IMR-90 (cell line): ENCODE results near the gene SLC35F1. TPM values are rescaled to one million over a fixed set of nuclear protein-coding genes. Genes with fewer than 3 reads are reported as not detected.

Source experiments
- ATAC-seq: fragments of 200-7000 bp; cut with Tn5 transposase; 2 replicates; pipeline ENCODE4 v1.9.1; 2020; ENCODE audit warnings: low read depth, mild to moderate bottlenecking, moderate library complexity
- BruUV-seq: library from RNA; stranded (reverse); fragments of 400-500 nt; replicated peaks from 2 replicates; lab custom pipeline; 2021; lab: Mats Ljungman, UMichigan
- CTCF ChIA-PET: fragments of 300-600 bp; formaldehyde crosslinking; extraction: SDS; loops from one replicate; lab custom pipeline; 2021; ENCODE audit warnings: antibody characterized with exemption; lab: Yijun Ruan, JAX
- POLR2A ChIA-PET: fragments of 300-600 bp; sonication (Branson Sonifier 250); formaldehyde crosslinking; loops from one replicate; lab custom pipeline; 2022; ENCODE audit warnings: antibody characterized with exemption; ENCODE audit not compliant: unreplicated experiment; lab: Charles Lee
- DNase-seq: peaks from one replicate; pipeline ENCODE4 v3.0.0; 2013
- H2AFZ ChIP-seq: replicated peaks from 2 replicates; pipeline ENCODE3; 2013; ENCODE audit warnings: low read length, mild to moderate bottlenecking; ENCODE audit not compliant: poor library complexity
- H2AK5ac ChIP-seq: 2 replicates; pipeline ENCODE4 v1.6.1; 2013; ENCODE audit warnings: low read depth, low read length, inconsistent platforms
- H2AK9ac ChIP-seq: replicated peaks from 2 replicates; pipeline ENCODE3; 2013; ENCODE audit warnings: mild to moderate bottlenecking, low read depth, low read length, moderate library complexity; ENCODE audit not compliant: poor library complexity
- H2BK120ac ChIP-seq: 2 replicates; pipeline ENCODE4 v1.6.1; 2013; ENCODE audit warnings: low read depth, low read length, inconsistent platforms
- H2BK15ac ChIP-seq: 3 replicates; pipeline ENCODE4 v1.6.1; 2013; ENCODE audit warnings: low read depth, low read length, inconsistent platforms
- H2BK20ac ChIP-seq: 2 replicates; pipeline ENCODE4 v1.6.1; 2013; ENCODE audit warnings: low read depth, mild to moderate bottlenecking, inconsistent platforms, low read length, moderate library complexity
- H2BK5ac ChIP-seq: 2 replicates; pipeline ENCODE4 v1.6.1; 2013; ENCODE audit warnings: mild to moderate bottlenecking, low read depth, low read length, inconsistent platforms; ENCODE audit not compliant: poor library complexity, severe bottlenecking
- H3K14ac ChIP-seq: replicated peaks from 2 replicates; pipeline ENCODE4 v1.6.1; 2013; ENCODE audit warnings: low read depth, low read length, inconsistent platforms
- H3K18ac ChIP-seq: 2 replicates; pipeline ENCODE4 v1.6.1; 2013; ENCODE audit warnings: low read depth, low read length, control low read depth
- H3K23ac ChIP-seq: 2 replicates; pipeline ENCODE4 v1.6.1; 2013; ENCODE audit warnings: low read depth, low read length, inconsistent platforms
- H3K27ac ChIP-seq: 2 replicates; pipeline ENCODE4 v1.5.1; 2013; ENCODE audit warnings: mild to moderate bottlenecking, control low read depth, low read length; ENCODE audit not compliant: insufficient read depth
- H3K27me3 ChIP-seq: 2 replicates; pipeline ENCODE4 v1.6.1; 2013; ENCODE audit warnings: low read length; ENCODE audit not compliant: control insufficient read depth, insufficient read depth
- H3K36me3 ChIP-seq: 2 replicates; pipeline ENCODE4 v1.6.1; 2013; ENCODE audit warnings: low read length, mixed read lengths; ENCODE audit not compliant: control insufficient read depth, insufficient read depth
- H3K4ac ChIP-seq: 2 replicates; pipeline ENCODE4 v1.6.1; 2013; ENCODE audit warnings: low read depth, low read length, inconsistent platforms
- H3K4me1 ChIP-seq: 2 replicates; pipeline ENCODE4 v1.6.1; 2013; ENCODE audit warnings: low read length, mixed read lengths; ENCODE audit not compliant: control insufficient read depth, insufficient read depth
- H3K4me2 ChIP-seq: 2 replicates; pipeline ENCODE4 v1.6.1; 2013; ENCODE audit warnings: low read depth, mild to moderate bottlenecking, control low read depth, low read length, moderate library complexity
- H3K4me3 ChIP-seq: 2 replicates; pipeline ENCODE4 v1.5.1; 2013; ENCODE audit warnings: low read depth, mild to moderate bottlenecking, control low read depth, low read length, moderate library complexity; ENCODE audit not compliant: insufficient read depth
- H3K56ac ChIP-seq: 2 replicates; pipeline ENCODE4 v1.6.1; 2013; ENCODE audit warnings: low read length, inconsistent platforms; ENCODE audit not compliant: insufficient read depth; ENCODE audit errors: extremely low read depth
- H3K79me1 ChIP-seq, 2 experiments: 2 replicates each; pipeline ENCODE4 v1.6.1; 2013; ENCODE audit warnings: low read length in 2 of 2, inconsistent platforms in 1 of 2, low read depth in 1 of 2
- H3K9ac ChIP-seq: 2 replicates; pipeline ENCODE4 v1.6.1; 2013; ENCODE audit warnings: low read depth, low read length, control low read depth
- H3K9me1 ChIP-seq: 2 replicates; pipeline ENCODE4 v1.6.1; 2013; ENCODE audit warnings: low read length, inconsistent platforms; ENCODE audit not compliant: insufficient read depth
- H3K9me3 ChIP-seq: 2 replicates; pipeline ENCODE4 v1.6.1; 2013; ENCODE audit warnings: low read length; ENCODE audit not compliant: control insufficient read depth, insufficient read depth
- H4K20me1 ChIP-seq: 2 replicates; pipeline ENCODE4 v1.6.1; 2013; ENCODE audit warnings: low read length, inconsistent platforms; ENCODE audit not compliant: insufficient read depth
- H4K5ac ChIP-seq: 2 replicates; pipeline ENCODE4 v1.6.1; 2013; ENCODE audit warnings: mild to moderate bottlenecking, low read depth, low read length, control low read depth
- H4K8ac ChIP-seq, 2 experiments: 2 replicates each; pipeline ENCODE4 v1.6.1; 2013; ENCODE audit warnings: low read depth in 2 of 2, low read length in 2 of 2, control low read depth in 1 of 2, inconsistent platforms in 1 of 2
- H4K91ac ChIP-seq: 2 replicates; pipeline ENCODE4 v1.6.1; 2013; ENCODE audit warnings: low read depth, low read length, inconsistent platforms; ENCODE audit not compliant: insufficient read depth
- NFE2L2 ChIP-seq: fragments of 150-350 bp; IDR thresholded peaks from 2 replicates; pipeline ENCODE4 v1.6.1; 2016; ENCODE audit warnings: low read depth, mild to moderate bottlenecking, low read length
- POLR2A ChIP-seq: IDR thresholded peaks from 2 replicates; pipeline ENCODE4 v1.6.1; 2012; ENCODE audit warnings: mild to moderate bottlenecking, low read depth, low read length
- USF2 ChIP-seq: fragments of 150-350 bp; IDR thresholded peaks from 2 replicates; pipeline ENCODE4 v1.6.1; 2017; ENCODE audit warnings: mild to moderate bottlenecking, antibody characterized with exemption, low read length, low read depth
- WGBS, 2 experiments: methylation state at CpG; one replicate each; pipeline versions ENCODE4 v1.1.5 to v1.1.7; 2013; ENCODE audit warnings: missing lambda C conversion rate in 2 of 2; ENCODE audit not compliant: insufficient read length in 1 of 2; ENCODE audit errors: extremely low coverage in 2 of 2; 5-methylcytosine and 5-hydroxymethylcytosine counted together
- dilution Hi-C: fragments of 300-500 bp; cut with HindIII; formaldehyde crosslinking; loops from one replicate; pipeline ENCODE4 v1.14.3; 2018; ENCODE audit warnings: low sequenced_read_pairs; ENCODE audit not compliant: unreplicated experiment
- in situ Hi-C: fragments of 300-500 bp; cut with MboI; formaldehyde crosslinking; loops from 3 replicates; pipeline ENCODE4 v1.14.3; 2019; ENCODE audit warnings: low sequenced_read_pairs, inconsistent platforms, mixed read lengths
- intact Hi-C: fragments of 100-400 bp; cut with micrococcal nuclease; formaldehyde crosslinking; loops from 2 replicates; pipeline ENCODE4 v1.10.0; 2022
- polyA plus RNA-seq, 3 experiments: library from polyadenylated mRNA; depleted of rRNA; stranded (reverse); fragments of >200 nt; gene quantifications; 2 replicates each; pipeline ENCODE4 v1.2.3, GENCODE V29; 2012; ENCODE audit warnings: low replicate concordance in 1 of 3
- total RNA-seq: library from RNA; depleted of rRNA; stranded (reverse); fragments of >200 nt; gene quantifications from 2 replicates; pipeline ENCODE4 v1.2.3, GENCODE V29; 2012

The SLC35F1 gene
- total and polyA plus RNA-seq, 2 of the 4 experiments (the other 2 are of a cell fraction): not detected

DNA sequence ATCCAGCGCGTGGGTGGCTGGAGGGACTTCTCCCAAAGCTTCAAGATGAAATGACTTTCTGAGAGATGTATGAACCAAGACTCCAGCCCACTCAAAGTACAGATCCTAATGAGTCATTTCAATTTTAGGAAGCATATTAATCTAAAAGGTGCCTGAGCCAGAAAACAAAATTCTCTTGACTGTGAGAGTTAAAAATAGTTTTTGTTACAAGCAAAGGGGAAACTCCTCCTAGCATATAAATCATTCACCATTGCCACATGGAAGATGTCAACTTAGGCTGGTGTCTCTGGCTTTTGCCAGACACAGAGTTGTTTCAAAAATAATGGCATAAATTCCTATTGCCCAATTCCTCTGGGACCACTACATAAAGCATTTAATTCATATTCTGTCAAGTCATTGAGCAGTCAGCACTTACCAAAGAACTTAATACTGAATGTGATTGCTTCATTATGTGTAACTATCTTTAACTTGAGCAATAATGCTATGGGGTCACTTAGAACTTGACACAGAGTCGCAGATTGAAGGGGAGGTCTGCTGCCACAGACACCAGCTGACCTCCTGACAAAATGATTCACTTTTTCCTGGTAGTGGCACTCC is 280.6 kb downstream of the SLC35F1 start:
- no peak overlapping the region for H4K8ac ChIP-seq
- no peak overlapping the region for H4K91ac ChIP-seq
- H3K4me3 ChIP-seq: no peak overlapping the region
- H4K5ac ChIP-seq: no peak overlapping the region
- no peaks in the 10 kb centered on the region for H3K9me1 ChIP-seq
- no peaks in the 10 kb centered on the region for H3K9me3 ChIP-seq
- H3K4me2 ChIP-seq: no peak overlapping the region
- no peaks in the 10 kb centered on the region for H3K4me1 ChIP-seq
- intact Hi-C loops (no loop called here), dilution Hi-C loops (no loop called here), in situ Hi-C loops (no loop called here)
- no peak overlapping the region for H2AK9ac ChIP-seq
- H3K14ac ChIP-seq: no peak overlapping the region
- H2AK5ac ChIP-seq: no peak overlapping the region
- no peak overlapping the region for H2BK5ac ChIP-seq
- H3K36me3 ChIP-seq: no peaks in the 10 kb centered on the region
- H2BK120ac ChIP-seq: no peak overlapping the region
- no peak overlapping the region for H3K9ac ChIP-seq
- no peak overlapping the region for H3K27ac ChIP-seq
- no peak overlapping the region for H3K56ac ChIP-seq
- no peaks in the 10 kb centered on the region for H4K20me1 ChIP-seq
- no peaks in the 10 kb centered on the region for H3K27me3 ChIP-seq
- no peak overlapping the region for H3K23ac ChIP-seq
- ATAC-seq: no peak
- H2BK15ac ChIP-seq: no peak overlapping the region
- ChIA-PET POLR2A (no interaction called here), CTCF (no interaction called here)
- TF ChIP-seq NFE2L2: 0 out of 2 replicates have a peak, but pooled peaks have one; percentile 15
- no peak for TF ChIP-seq POLR2A
- no peak for TF ChIP-seq USF2
- H2BK20ac ChIP-seq: no peak overlapping the region
- no TSS peak for BruUV-seq
- H3K4ac ChIP-seq: no peak overlapping the region
- H2AFZ ChIP-seq: no peak overlapping the region
- 0% methylated on average over 1 of the region's 3 CpGs; no CpG with 5 or more reads in 1 of the 2 experiments for WGBS, 2 experiments
- no peaks in the 10 kb centered on the region for H3K79me1 ChIP-seq
- DNase-seq: no peak
- no peak overlapping the region for H3K18ac ChIP-seq
